ENCODE data around the gene EME2. TPM values are rescaled to one million over a fixed set of nuclear protein-coding genes. Genes with fewer than 3 reads are reported as not detected.

The EME2 gene
- total and polyA plus RNA-seq, 4 donors = 1.4 to 9.0 (median 3.0) TPM

DNA sequence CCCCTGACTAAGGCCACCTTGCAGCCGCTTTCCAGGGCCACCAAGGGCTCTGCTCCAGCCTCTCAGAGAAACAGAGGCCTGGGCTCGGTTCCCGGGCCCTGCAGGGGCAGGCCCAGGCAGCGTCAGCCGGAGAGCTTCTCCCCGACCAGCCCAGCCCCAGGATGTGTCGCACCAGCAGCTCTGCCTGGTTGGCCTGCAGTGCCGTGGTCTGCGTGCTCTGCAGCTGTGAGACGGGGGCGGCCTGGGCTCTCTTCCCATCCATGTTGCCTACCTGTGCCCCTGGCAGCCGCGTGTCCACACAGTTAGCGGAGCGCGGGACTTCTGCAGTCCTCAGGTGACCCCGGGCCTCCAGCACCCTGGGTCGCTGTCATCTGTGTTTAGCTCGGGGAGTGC is 16.1 kb downstream of the EME2 start:
- no peak overlapping the region for H3K27ac ChIP-seq (ENCODE audit: low read depth in 1 of 2, low read length in 2 of 2)
- H3K4me1 ChIP-seq (ENCODE audit: control insufficient read depth in 4 of 4, insufficient read depth in 4 of 4, low read length in 3 of 4) = peaks cover 14 to 74% (median 49%) of the 10 kb centered on the region in 4 donors
- no peak overlapping the region for H3K9ac ChIP-seq (ENCODE audit: low read depth in 1 of 2, low read length in 2 of 2)
- H3K27me3 ChIP-seq (ENCODE audit: control insufficient read depth in 4 of 4, insufficient read depth in 4 of 4, low read length in 3 of 4) = no peaks in the 10 kb centered on the region
- no peak for TF ChIP-seq SP1 (IDR thresholded peaks at IDR 0.05)
- no peak for TF ChIP-seq CTCF (IDR thresholded peaks at IDR 0.05; ENCODE audit: low read depth, low read length, missing input control)
- TF ChIP-seq FOXA2 (IDR thresholded peaks at IDR 0.05) = no peak
- no peak for TF ChIP-seq JUND (IDR thresholded peaks at IDR 0.05)
- no peak for TF ChIP-seq ZBTB33 (IDR thresholded peaks at IDR 0.05)
- TF ChIP-seq TAF1 (conservative IDR thresholded peaks at IDR 0.05) = no peak
- TF ChIP-seq HNF4G (IDR thresholded peaks at IDR 0.05) = no peak
- no peak for TF ChIP-seq HNF4A (conservative IDR thresholded peaks at IDR 0.05)
- no peak for TF ChIP-seq YY1 (IDR thresholded peaks at IDR 0.05)
- TF ChIP-seq, protein P1, sequence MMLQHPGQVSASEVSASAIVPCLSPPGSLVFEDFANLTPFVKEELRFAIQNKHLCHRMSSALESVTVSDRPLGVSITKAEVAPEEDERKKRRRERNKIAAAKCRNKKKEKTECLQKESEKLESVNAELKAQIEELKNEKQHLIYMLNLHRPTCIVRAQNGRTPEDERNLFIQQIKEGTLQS (IDR thresholded peaks at IDR 0.05) = no peak
- 62% methylated on average over 19 of the region's 19 CpGs for WGBS
- peaks cover 0 to 34% (median 5%) of the 10 kb centered on the region in 4 donors for H3K36me3 ChIP-seq (ENCODE audit: control insufficient read depth in 4 of 4, insufficient read depth in 3 of 4, low read depth in 1 of 4, low read length in 3 of 4)
- H3K9me3 ChIP-seq (ENCODE audit: control insufficient read depth in 4 of 4, low read length in 3 of 4) = no peaks in the 10 kb centered on the region
- no peak for DNase-seq (ENCODE audit: low spot score)
- H3K4me3 ChIP-seq (ENCODE audit: low read depth in 1 of 3, low read length in 3 of 3) = no peak overlapping the region

DNA sequence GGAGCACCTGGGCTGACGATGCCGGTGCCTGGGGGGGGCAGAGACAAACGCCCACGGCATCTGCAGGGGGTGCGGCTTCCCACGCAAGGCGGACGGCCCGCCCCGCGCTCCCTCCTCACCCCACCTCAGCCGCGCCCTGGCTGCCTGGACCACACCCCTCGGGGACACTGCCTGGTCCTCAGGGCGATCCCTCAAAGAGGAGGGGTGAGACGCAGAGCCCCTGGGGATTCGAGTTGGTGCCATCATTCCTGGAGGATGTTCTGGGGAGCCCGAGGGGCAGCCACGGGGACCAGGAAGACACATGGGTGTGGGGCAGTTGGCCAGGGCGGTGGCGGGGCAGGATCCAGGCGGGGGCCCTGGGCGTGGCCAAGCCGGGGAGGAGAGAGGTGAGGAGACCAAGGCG is 17.0 kb downstream of the EME2 start:
- peaks cover 0 to 34% (median 5%) of the 10 kb centered on the region in 4 donors for H3K36me3 ChIP-seq (ENCODE audit: control insufficient read depth in 4 of 4, insufficient read depth in 3 of 4, low read depth in 1 of 4, low read length in 3 of 4)
- TF ChIP-seq NR2F2 (IDR thresholded peaks at IDR 0.05) (no peak), RXRA (IDR thresholded peaks at IDR 0.05) (no peak), HNF4G (IDR thresholded peaks at IDR 0.05) (no peak), CTCF (IDR thresholded peaks at IDR 0.05; ENCODE audit: low read depth, low read length, missing input control) (no peak), EGR1 (IDR thresholded peaks at IDR 0.05; ENCODE audit: low read depth in 2 of 2) (no peak), TAF1 (conservative IDR thresholded peaks at IDR 0.05) (no peak)
- TF ChIP-seq, protein P1 (IDR thresholded peaks at IDR 0.05) = no peak
- H3K4me1 ChIP-seq (ENCODE audit: control insufficient read depth in 4 of 4, insufficient read depth in 4 of 4, low read length in 3 of 4) = peaks cover 15 to 73% (median 48%) of the 10 kb centered on the region in 4 donors
- H3K9ac ChIP-seq (ENCODE audit: low read depth in 1 of 2, low read length in 2 of 2) = no peak overlapping the region
- no peaks in the 10 kb centered on the region for H3K27me3 ChIP-seq (ENCODE audit: control insufficient read depth in 4 of 4, insufficient read depth in 4 of 4, low read length in 3 of 4)
- no peak for DNase-seq (ENCODE audit: low spot score)
- WGBS = 85% methylated on average over 25 of the region's 25 CpGs
- no peak overlapping the region for H3K27ac ChIP-seq (ENCODE audit: low read depth in 1 of 2, low read length in 2 of 2)
- no peak overlapping the region for H3K4me3 ChIP-seq (ENCODE audit: low read depth in 1 of 3, low read length in 3 of 3)
- H3K9me3 ChIP-seq (ENCODE audit: control insufficient read depth in 4 of 4, low read length in 3 of 4) = no peaks in the 10 kb centered on the region

Measured in liver (tissue), 9 donors.